ENCODE measurements around the gene SMAD7.

SMAD7 gene

GRCh38 chr18:48896875-48897511, 53.8 kb downstream of the SMAD7 start:
- DNase-seq (ENCODE audit: low read depth in 4 of 4, low spot score in 1 of 4), result no peak

DNA sequence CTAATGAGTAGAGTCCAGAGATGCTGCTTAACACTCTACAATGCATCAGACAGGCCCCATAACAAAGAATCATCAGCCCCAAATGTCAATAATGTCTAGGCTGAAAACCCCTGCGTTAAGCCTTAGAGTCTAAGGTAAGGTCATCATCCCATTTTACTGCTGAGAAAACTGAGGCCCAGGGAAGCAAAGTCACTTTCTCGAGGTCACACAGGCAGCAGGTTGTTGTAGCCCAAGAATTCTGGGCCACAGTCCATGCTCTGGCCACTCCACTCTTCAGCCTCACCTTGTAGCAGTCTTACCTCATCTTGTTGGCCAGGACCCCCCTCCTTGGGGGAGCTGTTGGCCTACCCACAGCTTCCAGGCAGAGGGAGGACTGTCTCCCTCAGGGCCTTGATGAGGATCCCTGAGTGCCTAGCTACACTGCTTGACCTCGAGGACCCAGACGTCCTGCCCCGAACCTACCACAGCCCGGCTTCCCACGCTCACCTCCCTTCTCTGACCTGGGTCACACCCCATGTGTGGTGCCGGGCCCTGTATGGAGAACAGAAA, 54.4 kb downstream of the SMAD7 start:
- no peak for DNase-seq (ENCODE audit: low read depth in 4 of 4, low spot score in 1 of 4)

DNA sequence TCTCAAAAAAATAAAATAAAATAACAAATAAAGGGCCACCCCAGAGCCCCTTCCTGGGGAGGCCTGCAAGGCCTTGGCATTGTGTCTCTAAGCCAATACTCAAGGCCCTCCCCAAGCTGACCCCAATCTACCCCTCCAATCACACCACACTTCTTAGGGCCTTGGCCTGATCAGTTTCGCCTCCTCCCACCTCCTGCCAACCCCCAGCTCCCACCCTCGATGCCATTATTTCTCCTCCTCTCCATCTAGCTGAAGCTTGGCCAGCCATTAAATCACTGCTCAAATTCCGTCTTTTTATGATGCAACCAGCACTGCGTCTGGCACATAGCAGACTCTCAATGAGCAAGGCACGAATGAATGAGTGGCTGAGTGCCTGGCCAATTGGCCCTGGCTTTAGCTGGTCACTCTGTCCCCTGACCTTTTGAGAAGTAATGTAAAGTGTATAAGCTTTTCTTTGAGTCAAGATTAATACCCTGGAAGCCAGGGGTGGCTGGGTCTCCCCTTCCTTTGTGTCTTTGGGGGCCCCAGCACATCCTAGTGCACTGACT, 55.9 kb downstream of the SMAD7 start:
- DNase-seq (ENCODE audit: low read depth in 4 of 4, low spot score in 1 of 4), result no peak

DNA sequence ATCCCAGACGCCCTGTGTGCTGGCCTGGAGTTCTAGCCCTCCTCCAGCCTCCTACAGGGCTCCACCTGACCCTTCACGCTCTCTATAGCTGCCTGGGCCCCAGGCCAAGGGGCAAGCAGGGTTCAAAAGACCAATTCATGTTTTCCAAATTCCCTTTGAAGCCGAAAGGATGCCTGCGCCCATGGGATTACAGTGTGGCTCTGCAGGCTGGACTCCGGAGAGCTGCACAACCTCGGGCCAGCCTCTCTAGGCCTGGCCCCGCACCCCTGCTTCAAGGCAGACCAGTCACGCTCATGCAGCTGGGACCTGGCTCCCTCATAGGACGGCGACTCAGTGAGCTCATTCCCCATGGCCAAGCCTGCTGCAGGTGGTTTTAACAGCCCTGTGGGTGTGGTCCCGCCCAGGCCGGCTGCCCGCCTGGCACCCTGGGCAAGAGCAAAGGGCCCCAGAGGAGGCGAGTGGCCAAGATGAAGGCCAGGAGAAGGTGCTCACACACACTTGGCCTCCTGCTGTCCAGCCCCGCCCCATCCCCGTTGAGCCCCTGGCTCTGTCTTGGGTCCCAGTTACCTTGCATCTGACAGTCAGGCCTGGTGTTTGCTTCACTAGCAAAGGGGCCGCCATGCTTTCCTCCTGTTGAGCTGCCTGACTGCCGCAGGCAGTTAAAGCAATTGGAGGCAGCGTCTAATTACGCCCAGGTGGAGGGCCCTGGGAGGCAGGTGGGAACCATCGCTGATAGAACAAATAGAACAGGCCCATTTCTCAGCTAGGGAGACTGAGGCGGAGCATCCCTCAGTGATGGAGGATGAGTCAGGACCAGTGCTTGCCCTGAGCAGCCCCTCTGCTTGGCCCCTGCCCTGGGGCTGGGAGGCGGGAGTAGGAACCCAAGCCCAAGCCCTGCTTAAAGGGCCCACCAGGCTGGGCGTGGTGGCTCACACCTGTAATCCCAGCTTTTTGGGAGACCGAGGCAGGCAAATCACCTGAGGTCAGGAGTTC, 56.9 kb downstream of the SMAD7 start:
- DNase-seq (ENCODE audit: low read depth in 4 of 4, low spot score in 1 of 4), result no peak

GRCh38 chr18:48893061-48893607, 57.6 kb downstream of the SMAD7 start:
- DNase-seq (ENCODE audit: low read depth in 4 of 4, low spot score in 1 of 4), result no peak

DNA sequence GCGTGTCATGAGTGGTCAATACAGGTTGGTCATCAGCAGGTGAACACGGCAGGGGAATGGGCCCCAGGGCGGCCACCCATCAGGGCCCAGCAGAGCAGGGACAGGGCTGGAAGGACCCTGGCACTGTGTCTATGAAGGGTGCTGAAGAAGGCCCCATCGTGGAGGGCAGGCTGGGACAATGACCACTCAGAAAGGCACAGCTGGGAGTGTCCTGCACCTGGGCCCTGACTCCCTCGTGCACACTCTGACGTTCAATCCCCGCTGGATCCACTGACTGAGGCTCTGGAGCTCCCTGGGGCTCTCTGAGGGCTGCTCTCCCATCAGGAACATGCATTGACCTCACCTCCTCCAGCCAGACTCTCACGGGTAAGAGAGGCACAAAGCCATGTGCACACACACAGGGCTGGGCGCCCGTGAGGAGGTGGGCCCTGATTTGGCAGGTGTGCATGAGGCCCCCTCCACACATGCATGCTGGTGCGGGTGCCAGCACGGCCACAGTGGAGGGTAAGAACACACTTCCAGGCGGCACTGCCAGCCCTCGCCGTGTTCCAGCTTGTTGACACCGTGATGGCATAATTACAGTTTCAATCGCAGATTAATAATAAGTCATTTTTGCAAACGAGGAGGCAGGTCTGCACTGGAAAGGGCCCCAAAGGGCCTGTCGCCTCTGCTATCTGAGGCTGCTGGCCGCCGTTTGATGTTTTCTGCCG, 58.5 kb downstream of the SMAD7 start:
- no peak for DNase-seq (ENCODE audit: low read depth in 4 of 4, low spot score in 1 of 4)

- DNase-seq (ENCODE audit: low read depth in 4 of 4, low spot score in 1 of 4), result no peak
Observed at GRCh38 chr18:48891721-48892120, 59.0 kb downstream of the SMAD7 start.

- DNase-seq (ENCODE audit: low read depth in 4 of 4, low spot score in 1 of 4), result no peak
Observed at GRCh38 chr18:48889981-48890762, 60.6 kb downstream of the SMAD7 start.

GRCh38 chr18:48889115-48889941, 61.4 kb downstream of the SMAD7 start:
- DNase-seq (ENCODE audit: low read depth in 4 of 4, low spot score in 1 of 4), result no peak

GRCh38 chr18:48888773-48889080, 62.0 kb downstream of the SMAD7 start:
- DNase-seq (ENCODE audit: low read depth in 4 of 4, low spot score in 1 of 4), result no peak

DNA sequence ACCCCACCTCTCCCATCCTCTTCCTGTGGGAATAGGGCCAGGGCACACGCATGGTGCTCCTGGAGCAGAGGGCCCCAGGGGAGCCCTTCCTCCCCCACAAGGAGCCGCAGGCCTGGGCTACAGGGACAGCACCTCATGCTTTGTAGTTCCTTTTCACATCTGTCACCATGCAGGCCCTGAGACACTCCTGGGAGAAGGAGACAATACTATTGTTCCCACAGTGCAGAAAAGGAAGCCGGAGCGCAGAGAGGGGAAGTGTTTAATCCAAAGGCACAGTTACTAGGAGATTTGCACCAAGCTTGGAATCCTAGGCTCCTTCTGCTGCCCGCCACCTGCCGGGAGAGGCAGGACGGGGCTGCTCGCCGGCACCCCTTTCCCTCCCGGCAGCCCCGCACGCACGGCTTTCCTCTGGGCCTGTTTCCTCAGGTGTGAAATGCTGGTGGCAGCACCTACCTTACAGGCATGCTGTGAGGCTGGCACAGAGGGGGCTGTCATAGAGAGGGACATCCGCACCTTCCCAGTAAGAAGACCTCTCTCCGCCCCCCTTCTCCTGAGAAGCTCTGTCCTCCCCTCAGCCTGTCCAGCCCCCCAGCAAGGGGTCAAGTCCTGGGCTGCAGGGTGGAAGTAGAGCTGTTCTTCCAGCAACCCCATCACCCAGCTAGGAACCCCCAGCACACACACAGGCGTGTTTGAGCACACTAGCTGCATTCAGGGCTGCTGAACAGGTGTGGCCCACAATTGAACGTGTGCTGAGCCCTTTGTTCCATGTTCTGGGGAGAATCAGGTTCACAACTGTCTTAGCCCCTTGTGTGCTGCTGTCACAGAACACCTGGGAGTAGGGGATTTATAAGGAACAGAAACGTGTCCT, 62.6 kb downstream of the SMAD7 start:
- DNase-seq (ENCODE audit: low read depth in 4 of 4, low spot score in 1 of 4), result no peak

GRCh38 chr18:48887294-48887904, 63.4 kb downstream of the SMAD7 start:
- no peak for DNase-seq (ENCODE audit: low read depth in 4 of 4, low spot score in 1 of 4)

- no peak for DNase-seq (ENCODE audit: low read depth in 4 of 4, low spot score in 1 of 4)
Observed at GRCh38 chr18:48886520-48887293, 64.1 kb downstream of the SMAD7 start.

- DNase-seq (ENCODE audit: low read depth in 4 of 4, low spot score in 1 of 4), result no peak
Observed at GRCh38 chr18:48885924-48886400, 64.8 kb downstream of the SMAD7 start.

DNA sequence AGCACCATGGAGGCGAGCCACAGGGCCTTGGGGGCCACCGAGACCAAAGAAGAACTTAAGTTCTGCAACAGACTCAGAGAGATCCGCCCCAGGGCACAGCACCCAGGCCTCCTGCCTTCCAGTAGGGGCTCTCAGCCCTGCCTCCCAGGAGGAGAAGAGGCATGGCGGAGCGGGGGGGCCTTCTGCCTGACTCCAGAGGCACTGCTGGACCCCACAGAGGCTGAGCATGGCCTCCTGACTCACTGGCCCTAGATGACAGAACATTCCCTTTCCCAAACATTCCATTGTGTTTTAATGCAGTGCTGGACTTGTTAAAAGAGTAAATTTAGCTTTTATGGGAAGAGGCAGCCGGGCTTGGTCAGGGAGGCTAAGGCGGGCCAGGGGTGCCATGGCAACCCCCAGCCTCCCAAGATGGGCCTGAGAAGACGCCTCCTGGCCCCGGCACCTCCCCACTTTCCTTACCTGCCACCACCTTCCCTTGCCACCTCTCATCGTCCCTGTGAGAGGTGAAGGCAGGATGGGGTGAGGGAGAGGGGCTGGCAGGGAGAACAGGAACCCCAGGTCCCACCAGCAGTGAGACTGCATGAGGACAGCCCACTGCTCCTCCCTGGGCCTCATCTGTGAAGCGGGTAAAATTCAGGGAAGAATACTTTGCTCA, 65.4 kb downstream of the SMAD7 start:
- no peak for DNase-seq (ENCODE audit: low read depth in 4 of 4, low spot score in 1 of 4)

GRCh38 chr18:48884771-48885170, 66.0 kb downstream of the SMAD7 start:
- no peak for DNase-seq (ENCODE audit: low read depth in 4 of 4, low spot score in 1 of 4)

DNA sequence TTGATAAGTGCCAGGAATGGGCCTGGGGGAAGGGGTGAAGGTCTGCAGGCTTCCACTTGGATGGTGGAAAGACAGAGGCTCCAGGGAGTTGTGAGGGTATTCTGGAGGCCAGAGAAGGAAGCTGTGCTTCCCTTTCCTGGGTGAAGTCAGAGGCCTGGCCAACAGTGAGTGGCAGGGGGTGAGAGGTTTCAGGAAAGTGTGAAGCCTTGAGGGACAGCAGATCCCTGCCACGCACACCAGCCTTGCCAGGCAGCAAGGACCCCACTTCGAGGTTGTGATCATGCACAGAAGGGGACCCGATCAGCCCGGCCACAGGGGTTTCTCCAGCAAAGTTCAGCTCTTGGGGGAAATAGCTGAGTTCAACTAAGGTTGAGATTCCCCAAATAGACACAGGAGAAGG, 66.5 kb downstream of the SMAD7 start:
- no peak for DNase-seq (ENCODE audit: low read depth in 4 of 4, low spot score in 1 of 4)

Measured in stimulated activated CD4-positive, alpha-beta T cell treated with anti-CD3 and anti-CD28 coated beads, Interleukin-1b, Interleukin-23, amount 100 ng/mL, for 24 hours (primary cell).